Fibroblast of mammary gland (primary cell): ENCODE data around the gene FAM98C.

ENCODE experiments used
- DNase-seq: peaks from one replicate; pipeline ENCODE4 v3.0.0-alpha.2; 2010; ENCODE audit warnings: low read depth
- H3K4me3 ChIP-seq: 2 replicates; pipeline ENCODE4 v1.5.1; 2011; ENCODE audit warnings: low read depth, mild to moderate bottlenecking, low read length, moderate library complexity; ENCODE audit not compliant: control insufficient read depth
- CTCF ChIP-seq: conservative IDR thresholded peaks from 2 replicates; pipeline ENCODE4 v1.5.1; 2011; ENCODE audit warnings: low read depth, low read length, inconsistent platforms; ENCODE audit not compliant: control insufficient read depth, insufficient read depth

The FAM98C gene

GRCh38 chr19:38451629-38452028, 48.7 kb downstream of the FAM98C start:
- no peak for DNase-seq
- H3K4me3 ChIP-seq, result no peak overlapping the region
- TF ChIP-seq CTCF, result no peak

- no peak for TF ChIP-seq CTCF
- H3K4me3 ChIP-seq, result no peak overlapping the region
- DNase-seq, result no peak
Observed at GRCh38 chr19:38452430-38453366, 49.8 kb downstream of the FAM98C start.

- no peak for TF ChIP-seq CTCF
- no peak for DNase-seq
- no peak overlapping the region for H3K4me3 ChIP-seq
Observed at GRCh38 chr19:38453596-38453995, 50.7 kb downstream of the FAM98C start.

GRCh38 chr19:38455031-38455430, 52.1 kb downstream of the FAM98C start:
- peak; percentile 16 for DNase-seq
- H3K4me3 ChIP-seq, result no peak overlapping the region
- no peak for TF ChIP-seq CTCF

GRCh38 chr19:38457202-38457601, 54.3 kb downstream of the FAM98C start:
- no peak for TF ChIP-seq CTCF
- no peak for DNase-seq
- H3K4me3 ChIP-seq, result no peak overlapping the region

GRCh38 chr19:38457690-38458405, 55.0 kb downstream of the FAM98C start:
- H3K4me3 ChIP-seq, result no peak overlapping the region
- DNase-seq, result no peak

More at GRCh38 chr19:38457690-38458405, 55.0 kb downstream of the FAM98C start:
- no peak for TF ChIP-seq CTCF
